ENCODE results near the gene RGL1.

Gene RGL1

GRCh38 chr1:183920651-183921050 is 115.7 kb downstream of the RGL1 start:
- DNase-seq: no peak

GRCh38 chr1:183922197-183922596 is 117.3 kb downstream of the RGL1 start:
- DNase-seq: no peak

- no peak for DNase-seq
Measured at GRCh38 chr1:183925947-183926346, 121.0 kb downstream of the RGL1 start.

GRCh38 chr1:183926983-183927382 is 122.1 kb downstream of the RGL1 start:
- no peak for DNase-seq

- no peak for DNase-seq
Measured at GRCh38 chr1:183931646-183932271, 126.8 kb downstream of the RGL1 start.

GRCh38 chr1:183932412-183932811 is 127.5 kb downstream of the RGL1 start:
- DNase-seq: peak; percentile 83

- DNase-seq: no peak
Measured at GRCh38 chr1:183933528-183934179, 128.7 kb downstream of the RGL1 start.

- no peak for DNase-seq
Measured at GRCh38 chr1:183934314-183934713, 129.4 kb downstream of the RGL1 start.

GRCh38 chr1:183936009-183936408 is 131.1 kb downstream of the RGL1 start:
- no peak for DNase-seq

- DNase-seq: no peak
Measured at GRCh38 chr1:183936791-183937190, 131.9 kb downstream of the RGL1 start.

- no peak for DNase-seq
Measured at GRCh38 chr1:183937611-183938010, 132.7 kb downstream of the RGL1 start.

GRCh38 chr1:183941001-183941400 is 136.1 kb downstream of the RGL1 start:
- no peak for DNase-seq

GRCh38 chr1:183942933-183943693 is 138.2 kb downstream of the RGL1 start:
- peak; percentile 60 for DNase-seq

GRCh38 chr1:183945428-183946319 is 140.8 kb downstream of the RGL1 start:
- no peak for DNase-seq

- DNase-seq: no peak
Measured at GRCh38 chr1:183946320-183946613, 141.3 kb downstream of the RGL1 start.

- DNase-seq: no peak
Measured at GRCh38 chr1:183947988-183948387, 143.1 kb downstream of the RGL1 start.

- DNase-seq: no peak
Measured at GRCh38 chr1:183952101-183952500, 147.2 kb downstream of the RGL1 start.

- DNase-seq: no peak
Measured at GRCh38 chr1:183953031-183953430, 148.1 kb downstream of the RGL1 start.

- DNase-seq: no peak
Measured at GRCh38 chr1:183954496-183954895, 149.6 kb downstream of the RGL1 start.

- DNase-seq: no peak
Measured at GRCh38 chr1:183956559-183957188, 151.8 kb downstream of the RGL1 start.

- no peak for DNase-seq
Measured at GRCh38 chr1:183957216-183957830, 152.4 kb downstream of the RGL1 start.

- DNase-seq: no peak
Measured at GRCh38 chr1:183958958-183959357, 154.0 kb downstream of the RGL1 start.

Measured in right forelimb (tissue), 1 donor.